A549 (cell line): ENCODE results near the gene ACIN1. TPM values are rescaled to one million over a fixed set of nuclear protein-coding genes. Genes with fewer than 3 reads are reported as not detected.

Source experiments
- ATAC-seq, 2 experiments: fragments of 200-7000 bp in 1 of 2; fragments of >200 bp in 1 of 2; cut with Nextera tagmentation in 1 of 2; cut with Tn5 transposase in 1 of 2; 3 replicates each; pipeline versions ENCODE4 v1.8.0 to v1.9.1; 2018 to 2020; ENCODE audit warnings: mild to moderate bottlenecking in 1 of 2, moderate library complexity in 1 of 2
- CTCF ChIA-PET: fragments of 300-600 bp; sonication (Branson Sonifier 250); formaldehyde crosslinking; extraction: SDS; loops from one replicate; lab custom pipeline; 2021; ENCODE audit warnings: antibody characterized with exemption, inconsistent platforms; lab: Yijun Ruan, JAX
- POLR2A ChIA-PET: fragments of 350-600 bp; formaldehyde crosslinking; extraction: SDS; loops from one replicate; lab custom pipeline; 2021; ENCODE audit warnings: antibody characterized with exemption, inconsistent platforms; lab: Yijun Ruan, JAX
- DNase-seq, 2 experiments: peaks; one replicate each; pipeline versions ENCODE4 v3.0.0 to v3.0.0-alpha.2; 2011 to 2016; ENCODE audit warnings: low read depth in 1 of 2, low spot score in 1 of 2
- FAIRE-seq: peaks from 2 replicates; lab custom pipeline; 2011; peaks lifted over from hg19 to GRCh38; lab: Jason Lieb, UNC
- H3K27ac ChIP-seq, 2 experiments: fragments of >200 bp; sonication (Bioruptor Twin); formaldehyde crosslinking; 3 replicates each; pipeline ENCODE4 v1.5.1; 2016 to 2017
- H3K4me1 ChIP-seq: fragments of >200 bp; sonication (Bioruptor Twin); formaldehyde crosslinking; 3 replicates; pipeline ENCODE4 v1.6.1; 2016
- H3K4me2 ChIP-seq: fragments of >200 bp; sonication (Bioruptor Twin); formaldehyde crosslinking; 3 replicates; pipeline ENCODE4 v1.6.1; 2016
- H3K4me3 ChIP-seq: fragments of >200 bp; sonication (Bioruptor Twin); formaldehyde crosslinking; 3 replicates; pipeline ENCODE4 v1.5.1; 2016
- H3K9me3 ChIP-seq: fragments of >200 bp; sonication (Bioruptor Twin); formaldehyde crosslinking; 3 replicates; pipeline ENCODE4 v1.6.1; 2016
- CEBPB ChIP-seq, 2 experiments: fragments of >200 bp in 1 of 2; sonication (Bioruptor Twin) in 1 of 2; formaldehyde crosslinking in 1 of 2; IDR thresholded peaks; 2 replicates each; pipeline ENCODE4 v1.6.1; 2012 to 2016
- E2F6 ChIP-seq: IDR thresholded peaks from 2 replicates; pipeline ENCODE4 v1.6.1; 2012; ENCODE audit warnings: low read depth, borderline replicate concordance
- EHMT2 ChIP-seq: fragments of 200-600 bp; sonication (generic); IDR thresholded peaks from 2 replicates; pipeline ENCODE4 v1.6.1; 2016; ENCODE audit warnings: antibody characterized with exemption, low read depth, mild to moderate bottlenecking, moderate library complexity
- FOXS1 ChIP-seq: fragments of 250-450 bp; sonication (Bioruptor Pico); IDR thresholded peaks from 2 replicates; pipeline ENCODE4 v1.5.0; 2020; ENCODE audit warnings: mild to moderate bottlenecking, moderate library complexity
- GATA3 ChIP-seq: IDR thresholded peaks from 2 replicates; pipeline ENCODE4 v1.6.1; 2012; ENCODE audit warnings: borderline replicate concordance
- HDAC2 ChIP-seq: fragments of 200-600 bp; sonication (generic); IDR thresholded peaks from 2 replicates; pipeline ENCODE4 v1.6.1; 2016
- HES2 ChIP-seq: fragments of >200 bp; sonication (Bioruptor Twin); formaldehyde crosslinking; IDR thresholded peaks from 2 replicates; pipeline ENCODE4 v1.6.1; 2016
- KDM5A ChIP-seq: fragments of 200-600 bp; sonication (generic); IDR thresholded peaks from 2 replicates; pipeline ENCODE4 v1.6.1; 2016; ENCODE audit warnings: antibody characterized with exemption, mild to moderate bottlenecking
- MAFK ChIP-seq: fragments of 450-650 bp; IDR thresholded peaks from 2 replicates; pipeline ENCODE4 v1.6.1; 2014; ENCODE audit not compliant: partially characterized antibody
- MAX ChIP-seq: IDR thresholded peaks from 2 replicates; pipeline ENCODE4 v1.6.1; 2012
- MYC ChIP-seq: IDR thresholded peaks from 2 replicates; pipeline ENCODE4 v1.6.1; 2012; ENCODE audit warnings: mild to moderate bottlenecking, inconsistent platforms, low read length, improper control_type of control experiment, borderline replicate concordance
- NR3C1 ChIP-seq: fragments of >200 bp; sonication (Bioruptor Twin); formaldehyde crosslinking; IDR thresholded peaks from 3 replicates; pipeline ENCODE4 v1.6.1; 2017
- PBX3 ChIP-seq: IDR thresholded peaks from 2 replicates; pipeline ENCODE4 v1.6.1; 2012
- RAD21 ChIP-seq, 2 experiments: fragments of >200 bp in 1 of 2; sonication (Bioruptor Twin) in 1 of 2; formaldehyde crosslinking in 1 of 2; IDR thresholded peaks in 1 of 2; conservative IDR thresholded peaks in 1 of 2; 2 replicates in 1 of 2; 3 replicates in 1 of 2; pipeline ENCODE4 v1.6.1; 2012 to 2018; ENCODE audit warnings: inconsistent platforms in 1 of 2
- REST ChIP-seq: fragments of 200-600 bp; sonication (generic); IDR thresholded peaks from 2 replicates; pipeline ENCODE4 v1.6.1; 2016; ENCODE audit warnings: antibody characterized with exemption, mild to moderate bottlenecking, moderate library complexity
- RFX5 ChIP-seq: fragments of 450-650 bp; IDR thresholded peaks from 2 replicates; pipeline ENCODE4 v1.7.1; 2014; ENCODE audit warnings: antibody characterized with exemption, mild to moderate bottlenecking, moderate library complexity
- SREBF2 ChIP-seq: fragments of 450-650 bp; IDR thresholded peaks from 2 replicates; pipeline ENCODE4 v1.6.1; 2014; ENCODE audit warnings: mild to moderate bottlenecking, moderate library complexity
- TFCP2L1 ChIP-seq: fragments of 250-450 bp; sonication (Bioruptor Pico); IDR thresholded peaks from 2 replicates; pipeline ENCODE4 v1.5.0; 2021; ENCODE audit warnings: mild to moderate bottlenecking
- TP53 ChIP-seq: fragments of 250-450 bp; sonication (Bioruptor Pico); IDR thresholded peaks from 2 replicates; pipeline ENCODE4 v1.5.0; 2021; ENCODE audit warnings: mild to moderate bottlenecking, moderate library complexity
- USF2 ChIP-seq: fragments of 450-650 bp; IDR thresholded peaks from 2 replicates; pipeline ENCODE4 v1.6.1; 2014; ENCODE audit warnings: antibody characterized with exemption
- ZFP36 ChIP-seq: fragments of 450-650 bp; IDR thresholded peaks from 2 replicates; pipeline ENCODE4 v1.6.1; 2014; ENCODE audit warnings: borderline replicate concordance; ENCODE audit not compliant: partially characterized antibody
- WGBS: methylation state at CpG from one replicate; pipeline ENCODE4 v1.1.6; 2017; ENCODE audit errors: missing lambda C conversion rate; 5-methylcytosine and 5-hydroxymethylcytosine counted together
- polyA plus RNA-seq, 4 experiments: library from polyadenylated mRNA; depleted of rRNA in 3 of 4; stranded (reverse); fragments of >200 nt; fragmentation: RNase III in 1 of 4; extraction: RNeasy Plus Mini Kit Qiagen cat#74134 plus additional on column Dnase treatment in 1 of 4; gene quantifications; 2 replicates in 3 of 4; 3 replicates in 1 of 4; pipeline ENCODE4 v1.2.3, GENCODE V29; 2011 to 2017

The ACIN1 gene
- polyA plus RNA-seq, 2 of the 4 experiments (the other 2 are of a cell fraction): 140 to 147 TPM

- TF ChIP-seq MAX (no peak), PBX3 (no peak)
These were observed 47.8 kb downstream of the ACIN1 start (continued) for GRCh38 chr14:23047034-23047634.

- Histone ChIP-seq H3K4me3 (no peak overlapping the region), H3K27ac (no peak overlapping the region)
- POLR2A ChIA-PET: no interaction called here
- TF ChIP-seq REST (no peak), PBX3 (no peak), TP53 (no peak), SREBF2 (no peak)
- TF ChIP-seq, all 56 proteins: peak for 0
- DNase-seq: no peak
- Histone ChIP-seq H3K9me3 (no peaks in the 10 kb centered on the region), H3K4me1 (peaks cover 6% of the 10 kb centered on the region; the same call in 1 of the 3 replicates), H3K4me2 (no peak overlapping the region)
- no peak for FAIRE-seq
- ATAC-seq: no peak
- 79% methylated on average over 12 of the region's 13 CpGs for WGBS
- CTCF ChIA-PET: interaction anchor here (1.2 to 33.8 kb wide), 4 partner anchors 9 to 57 kb away, joined by 4 to 1206 read pairs (median 32); partner anchors contain the start of genes AJUBA and CDH24
These were observed 49.2 kb downstream of the ACIN1 start for GRCh38 chr14:23045419-23046357.

GRCh38 chr14:23044840-23045239 is 50.1 kb downstream of the ACIN1 start:
- peaks cover 6% of the 10 kb centered on the region; the same call in 1 of the 3 replicates for H3K4me1 ChIP-seq
- no peak overlapping the region for H3K4me2 ChIP-seq
- TF ChIP-seq HDAC2 (no peak), GATA3 (no peak), USF2 (no peak), MAFK (no peak), E2F6 (no peak), KDM5A (no peak), EHMT2 (no peak), HES2 (no peak), TFCP2L1 (CRISPR knock-in tag) (no peak), SREBF2 (no peak), MYC (no peak), FOXS1 (CRISPR knock-in tag) (no peak), NR3C1 (no peak), RFX5 (no peak), ZFP36 (no peak), RAD21 (conservative IDR thresholded peaks at IDR 0.05 in 1 of 2, IDR thresholded peaks at IDR 0.05 in 1 of 2) (no peak), CEBPB (IDR thresholded peaks at IDR 0.05) (no peak)
- no peaks in the 10 kb centered on the region for H3K9me3 ChIP-seq
- DNase-seq (no peak), ATAC-seq (no peak), FAIRE-seq (no peak)
- ChIA-PET CTCF (interaction anchor here (1.1 to 33.8 kb wide), 4 partner anchors 10 to 56 kb away, joined by 3 to 1206 read pairs (median 30); partner anchors contain the start of genes AJUBA and CDH24), POLR2A (no interaction called here)
- 90% methylated on average over 8 of the region's 8 CpGs for WGBS
- no peak overlapping the region for H3K27ac ChIP-seq
- no peak overlapping the region for H3K4me3 ChIP-seq
